HG02623 (cell line): ENCODE data around the gene ZNF585A.

Source experiments
- ATAC-seq: cut with Tn5 transposase; IDR thresholded peaks from one replicate; pipeline ENCODE4 v1.9.1; 2021; ENCODE audit warnings: moderate library complexity; ENCODE audit not compliant: unreplicated experiment

ZNF585A gene

GRCh38 chr19:37095859-37096258, 76.6 kb downstream of the ZNF585A start:
- no peak for ATAC-seq
